ENCODE results near the gene TAOK3. TPM values are rescaled to one million over a fixed set of nuclear protein-coding genes. Genes with fewer than 3 reads are reported as not detected.
"Not testable (repeated sequence)": the region's sequence is repeated elsewhere in the genome, so short reads cannot be mapped to it uniquely, and the experiment has no call there.

The TAOK3 gene
- total RNA-seq, 2 donors from 2014 or later: 52.3 to 59.6 TPM

DNA sequence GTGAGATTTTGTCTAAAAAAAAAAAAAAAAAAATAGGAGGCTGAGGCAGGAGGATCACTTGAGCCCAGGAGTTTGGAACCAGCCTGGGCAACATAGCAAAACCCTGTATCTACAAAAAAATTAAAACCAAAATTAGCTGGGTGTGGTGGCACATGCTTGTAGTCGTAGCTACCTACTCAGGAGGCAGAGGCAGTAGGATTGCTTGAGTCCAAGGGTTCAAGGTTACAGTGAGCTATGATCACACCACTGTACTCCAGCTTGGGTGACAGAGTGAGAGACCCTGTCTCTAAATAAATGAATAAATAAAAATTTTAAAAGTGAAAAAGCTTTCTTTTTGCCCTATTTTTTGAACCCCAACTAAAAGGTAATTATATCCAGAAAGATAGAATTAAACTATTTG is 123.2 kb downstream of the TAOK3 start:
- Histone ChIP-seq H3K27ac (no peak overlapping the region), H3K4me1 (ENCODE audit: control insufficient read depth in 1 of 2, low read depth in 2 of 2) (no peaks in the 10 kb centered on the region), H3K27me3 (replicated peaks; ENCODE audit: insufficient read depth) (no peaks in the 10 kb centered on the region), H3K36me3 (no peaks in the 10 kb centered on the region), H3K4me3 (no peak overlapping the region), H3K9me3 (no peaks in the 10 kb centered on the region)
- no peak for DNase-seq (ENCODE audit: low spot score)
- ATAC-seq (ENCODE audit: insufficient number of reproducible peaks, low FRiP score, low read depth): no peak
- TF ChIP-seq, protein P1, sequence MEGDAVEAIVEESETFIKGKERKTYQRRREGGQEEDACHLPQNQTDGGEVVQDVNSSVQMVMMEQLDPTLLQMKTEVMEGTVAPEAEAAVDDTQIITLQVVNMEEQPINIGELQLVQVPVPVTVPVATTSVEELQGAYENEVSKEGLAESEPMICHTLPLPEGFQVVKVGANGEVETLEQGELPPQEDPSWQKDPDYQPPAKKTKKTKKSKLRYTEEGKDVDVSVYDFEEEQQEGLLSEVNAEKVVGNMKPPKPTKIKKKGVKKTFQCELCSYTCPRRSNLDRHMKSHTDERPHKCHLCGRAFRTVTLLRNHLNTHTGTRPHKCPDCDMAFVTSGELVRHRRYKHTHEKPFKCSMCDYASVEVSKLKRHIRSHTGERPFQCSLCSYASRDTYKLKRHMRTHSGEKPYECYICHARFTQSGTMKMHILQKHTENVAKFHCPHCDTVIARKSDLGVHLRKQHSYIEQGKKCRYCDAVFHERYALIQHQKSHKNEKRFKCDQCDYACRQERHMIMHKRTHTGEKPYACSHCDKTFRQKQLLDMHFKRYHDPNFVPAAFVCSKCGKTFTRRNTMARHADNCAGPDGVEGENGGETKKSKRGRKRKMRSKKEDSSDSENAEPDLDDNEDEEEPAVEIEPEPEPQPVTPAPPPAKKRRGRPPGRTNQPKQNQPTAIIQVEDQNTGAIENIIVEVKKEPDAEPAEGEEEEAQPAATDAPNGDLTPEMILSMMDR (IDR thresholded peaks at IDR 0.05): no peak

DNA sequence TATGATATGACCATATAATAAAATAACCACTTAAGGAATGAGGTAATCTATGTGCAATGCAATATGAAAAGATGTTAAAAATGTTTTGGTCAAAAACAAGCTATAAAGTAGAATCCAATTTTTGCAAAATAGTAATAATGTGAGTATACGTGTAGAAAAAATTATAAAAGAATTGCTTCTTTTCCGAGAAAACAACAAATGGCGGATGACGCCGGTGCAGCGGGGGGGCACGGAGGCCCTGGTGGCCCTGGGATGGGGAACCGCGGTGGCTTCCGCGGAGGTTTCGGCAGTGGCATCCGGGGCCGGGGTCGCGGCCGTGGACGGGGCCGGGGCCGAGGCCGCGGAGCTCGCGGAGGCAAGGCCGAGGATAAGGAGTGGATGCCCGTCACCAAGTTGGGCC is 126.8 kb downstream of the TAOK3 start:
- H3K27ac ChIP-seq; H3K4me1 ChIP-seq (ENCODE audit: control insufficient read depth in 1 of 2, low read depth in 2 of 2); DNase-seq (ENCODE audit: low spot score); H3K4me3 ChIP-seq; ATAC-seq (ENCODE audit: insufficient number of reproducible peaks, low FRiP score, low read depth); H3K27me3 ChIP-seq (replicated peaks; ENCODE audit: insufficient read depth); H3K36me3 ChIP-seq; H3K9me3 ChIP-seq: not testable (repeated sequence)

DNA sequence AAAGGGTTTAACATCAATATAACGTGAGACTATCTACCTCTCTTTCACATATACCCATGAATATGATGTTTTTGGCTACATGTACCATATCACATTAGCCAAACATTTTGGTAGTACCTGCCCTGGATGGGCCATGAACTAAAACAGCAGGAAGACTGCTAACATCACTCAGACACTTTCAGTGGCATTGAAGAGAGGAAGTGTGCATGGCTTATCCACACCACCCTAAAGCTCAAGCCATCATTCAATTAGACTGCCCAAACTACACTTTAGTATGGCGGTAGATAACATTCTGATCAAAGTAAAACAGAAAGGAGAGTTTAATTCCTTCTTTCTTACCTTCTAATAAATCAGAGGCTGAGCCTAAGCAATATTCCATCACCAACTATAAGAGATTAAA is 133.8 kb downstream of the TAOK3 start:
- Histone ChIP-seq H3K27me3 (replicated peaks; ENCODE audit: insufficient read depth) (no peaks in the 10 kb centered on the region), H3K4me1 (ENCODE audit: control insufficient read depth in 1 of 2, low read depth in 2 of 2) (no peaks in the 10 kb centered on the region), H3K36me3 (peaks cover 5% of the 10 kb centered on the region), H3K27ac (no peak overlapping the region), H3K9me3 (no peaks in the 10 kb centered on the region), H3K4me3 (no peak overlapping the region)
- ATAC-seq (ENCODE audit: insufficient number of reproducible peaks, low FRiP score, low read depth) (no peak), DNase-seq (ENCODE audit: low spot score) (no peak)
- TF ChIP-seq, protein P1 (IDR thresholded peaks at IDR 0.05): no peak

DNA sequence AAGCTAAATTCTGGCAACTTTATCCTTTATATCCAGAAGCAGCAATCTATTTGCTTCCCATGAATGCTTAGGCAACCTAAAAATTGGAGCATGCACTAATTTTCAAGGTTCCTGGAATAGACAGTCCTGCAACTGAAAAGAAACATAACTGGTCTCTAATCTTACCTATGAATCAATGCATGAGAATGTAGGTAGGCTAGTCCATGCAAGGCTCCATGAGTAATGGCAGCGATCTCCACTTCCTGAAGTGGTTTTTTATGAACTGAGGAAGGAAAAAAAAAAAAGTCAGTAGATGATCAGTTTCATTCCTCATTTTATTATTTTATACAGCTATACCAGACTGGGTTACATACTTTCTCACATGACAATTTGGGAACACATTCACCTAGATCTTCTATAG is 134.8 kb downstream of the TAOK3 start:
- Histone ChIP-seq H3K4me1 (ENCODE audit: control insufficient read depth in 1 of 2, low read depth in 2 of 2) (no peaks in the 10 kb centered on the region), H3K9me3 (no peaks in the 10 kb centered on the region), H3K27ac (no peak overlapping the region), H3K4me3 (no peak overlapping the region), H3K36me3 (peaks cover 5% of the 10 kb centered on the region), H3K27me3 (replicated peaks; ENCODE audit: insufficient read depth) (no peaks in the 10 kb centered on the region)
- ATAC-seq (ENCODE audit: insufficient number of reproducible peaks, low FRiP score, low read depth) (no peak), DNase-seq (ENCODE audit: low spot score) (no peak)
- TF ChIP-seq, protein P1 (IDR thresholded peaks at IDR 0.05): no peak

DNA sequence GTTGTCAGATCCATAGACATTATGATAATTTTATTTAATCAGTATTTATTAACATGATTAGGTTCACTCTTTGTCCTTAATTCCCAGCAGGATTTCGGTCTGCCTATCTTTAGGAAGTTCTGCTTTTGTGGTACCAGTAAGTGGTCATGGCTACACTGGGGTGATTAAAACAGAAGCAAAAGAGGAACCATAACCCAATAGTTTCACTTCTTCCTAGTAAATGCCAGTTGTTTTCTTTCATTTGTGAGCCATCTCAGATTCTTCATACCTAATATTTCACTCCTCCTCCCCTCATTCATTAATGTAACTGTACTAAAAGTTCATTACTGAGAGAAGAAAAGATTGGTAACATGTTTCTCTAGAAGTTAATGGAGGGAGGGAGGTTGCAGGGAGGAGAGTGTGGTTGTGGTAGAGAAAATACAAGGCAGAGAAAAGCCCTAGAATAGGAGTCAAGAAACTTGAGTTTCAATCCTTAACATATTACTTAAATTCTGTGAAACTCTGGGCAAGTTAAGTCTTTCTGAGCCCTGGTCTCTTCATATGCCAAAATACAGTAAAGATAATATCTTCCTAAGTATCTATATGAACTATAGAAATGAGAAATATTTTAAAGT is 135.5 kb downstream of the TAOK3 start:
- Histone ChIP-seq H3K9me3 (no peaks in the 10 kb centered on the region), H3K27me3 (replicated peaks; ENCODE audit: insufficient read depth) (no peaks in the 10 kb centered on the region), H3K27ac (no peak overlapping the region), H3K4me3 (no peak overlapping the region), H3K36me3 (peaks cover 5% of the 10 kb centered on the region), H3K4me1 (ENCODE audit: control insufficient read depth in 1 of 2, low read depth in 2 of 2) (no peaks in the 10 kb centered on the region)
- TF ChIP-seq, protein P1 (IDR thresholded peaks at IDR 0.05): no peak
- ATAC-seq (ENCODE audit: insufficient number of reproducible peaks, low FRiP score, low read depth) (no peak), DNase-seq (ENCODE audit: low spot score) (no peak)

DNA sequence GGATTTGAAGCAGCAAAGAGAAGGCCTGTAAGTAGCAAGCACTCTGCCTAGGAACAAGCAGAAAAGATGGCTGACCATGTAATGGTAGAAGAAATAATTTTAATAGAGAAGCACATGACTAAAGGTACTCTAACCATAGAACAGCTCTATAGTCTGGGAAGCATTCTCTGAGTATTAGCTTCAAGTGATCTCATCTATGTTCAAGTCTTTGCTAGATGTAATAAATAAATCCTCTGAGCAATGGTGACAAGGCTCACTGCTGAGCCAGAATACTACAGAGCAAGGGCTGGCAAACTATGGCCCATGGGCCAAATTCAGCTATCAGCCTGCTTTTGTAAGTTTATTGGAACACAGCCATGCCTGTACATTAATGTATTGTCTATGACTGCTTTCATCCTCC is 152.0 kb downstream of the TAOK3 start:
- TF ChIP-seq, protein P1 (IDR thresholded peaks at IDR 0.05): no peak
- Histone ChIP-seq H3K36me3 (no peaks in the 10 kb centered on the region), H3K27me3 (replicated peaks; ENCODE audit: insufficient read depth) (no peaks in the 10 kb centered on the region), H3K4me3 (no peak overlapping the region), H3K27ac (no peak overlapping the region), H3K9me3 (no peaks in the 10 kb centered on the region), H3K4me1 (ENCODE audit: control insufficient read depth in 1 of 2, low read depth in 2 of 2) (no peaks in the 10 kb centered on the region)
- ATAC-seq (ENCODE audit: insufficient number of reproducible peaks, low FRiP score, low read depth) (no peak), DNase-seq (ENCODE audit: low spot score) (no peak)

All from thoracic aorta (tissue), 2 donors.